Measurements from ENCODE around the gene WIPF2.

Gene WIPF2

DNA sequence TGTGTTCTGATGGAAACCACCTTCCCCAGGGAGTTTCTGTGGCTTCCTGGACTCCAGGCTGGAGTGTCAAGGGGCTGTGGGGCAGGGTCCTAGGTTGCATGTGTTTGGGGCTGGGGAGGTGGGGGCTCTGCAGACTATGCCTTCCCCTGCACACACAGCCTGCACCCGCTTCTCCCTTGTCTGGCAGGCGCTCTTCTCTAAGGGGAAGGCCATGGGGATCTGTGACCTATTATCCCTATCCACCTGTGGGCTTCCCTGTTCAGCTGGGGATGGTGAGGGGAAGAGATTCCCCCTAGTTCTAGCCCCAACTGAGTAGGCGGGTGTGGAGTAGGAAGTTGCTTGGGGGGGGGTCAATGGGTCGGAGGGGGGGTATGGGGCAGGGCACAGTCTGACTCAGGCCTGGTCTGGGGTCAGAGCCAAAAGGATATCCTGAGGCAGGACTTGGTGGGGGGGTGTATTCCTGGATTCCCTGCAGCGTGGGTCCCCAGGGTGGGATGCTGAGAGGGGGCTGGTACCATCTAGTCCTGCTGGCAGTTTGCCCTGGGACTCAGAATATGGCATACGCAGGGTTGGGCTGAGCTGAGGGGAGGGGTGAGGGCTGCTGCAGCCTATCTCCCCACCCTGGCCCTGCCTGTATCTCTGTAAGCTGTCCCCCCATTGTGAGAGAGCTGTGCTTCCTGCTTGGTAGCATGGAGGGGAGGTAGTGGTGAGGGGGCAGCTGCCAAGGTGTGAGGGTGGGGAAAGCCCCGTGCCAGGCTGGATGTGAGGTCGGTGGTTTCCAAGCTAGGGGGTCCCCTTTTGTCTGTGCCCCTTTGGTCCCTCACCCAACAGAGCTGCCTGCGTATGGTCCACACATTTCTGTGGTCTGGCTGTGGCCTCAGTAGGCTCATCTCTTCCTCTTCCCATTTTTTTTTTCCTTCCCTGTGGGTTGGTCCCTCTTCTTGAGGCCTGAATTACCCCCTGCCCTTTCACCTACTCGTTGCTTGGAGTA is 104.6 kb downstream of the WIPF2 start:
- DNase-seq (ENCODE audit: low read depth), result peak; percentile 82
- TF ChIP-seq, protein P1, sequence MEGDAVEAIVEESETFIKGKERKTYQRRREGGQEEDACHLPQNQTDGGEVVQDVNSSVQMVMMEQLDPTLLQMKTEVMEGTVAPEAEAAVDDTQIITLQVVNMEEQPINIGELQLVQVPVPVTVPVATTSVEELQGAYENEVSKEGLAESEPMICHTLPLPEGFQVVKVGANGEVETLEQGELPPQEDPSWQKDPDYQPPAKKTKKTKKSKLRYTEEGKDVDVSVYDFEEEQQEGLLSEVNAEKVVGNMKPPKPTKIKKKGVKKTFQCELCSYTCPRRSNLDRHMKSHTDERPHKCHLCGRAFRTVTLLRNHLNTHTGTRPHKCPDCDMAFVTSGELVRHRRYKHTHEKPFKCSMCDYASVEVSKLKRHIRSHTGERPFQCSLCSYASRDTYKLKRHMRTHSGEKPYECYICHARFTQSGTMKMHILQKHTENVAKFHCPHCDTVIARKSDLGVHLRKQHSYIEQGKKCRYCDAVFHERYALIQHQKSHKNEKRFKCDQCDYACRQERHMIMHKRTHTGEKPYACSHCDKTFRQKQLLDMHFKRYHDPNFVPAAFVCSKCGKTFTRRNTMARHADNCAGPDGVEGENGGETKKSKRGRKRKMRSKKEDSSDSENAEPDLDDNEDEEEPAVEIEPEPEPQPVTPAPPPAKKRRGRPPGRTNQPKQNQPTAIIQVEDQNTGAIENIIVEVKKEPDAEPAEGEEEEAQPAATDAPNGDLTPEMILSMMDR (conservative IDR thresholded peaks at IDR 0.05; ENCODE audit: control insufficient read depth, insufficient read depth, low read depth, low read length), result no peak
- no peak overlapping the region for H3K4me3 ChIP-seq (ENCODE audit: control insufficient read depth, low read depth, low read length)

DNA sequence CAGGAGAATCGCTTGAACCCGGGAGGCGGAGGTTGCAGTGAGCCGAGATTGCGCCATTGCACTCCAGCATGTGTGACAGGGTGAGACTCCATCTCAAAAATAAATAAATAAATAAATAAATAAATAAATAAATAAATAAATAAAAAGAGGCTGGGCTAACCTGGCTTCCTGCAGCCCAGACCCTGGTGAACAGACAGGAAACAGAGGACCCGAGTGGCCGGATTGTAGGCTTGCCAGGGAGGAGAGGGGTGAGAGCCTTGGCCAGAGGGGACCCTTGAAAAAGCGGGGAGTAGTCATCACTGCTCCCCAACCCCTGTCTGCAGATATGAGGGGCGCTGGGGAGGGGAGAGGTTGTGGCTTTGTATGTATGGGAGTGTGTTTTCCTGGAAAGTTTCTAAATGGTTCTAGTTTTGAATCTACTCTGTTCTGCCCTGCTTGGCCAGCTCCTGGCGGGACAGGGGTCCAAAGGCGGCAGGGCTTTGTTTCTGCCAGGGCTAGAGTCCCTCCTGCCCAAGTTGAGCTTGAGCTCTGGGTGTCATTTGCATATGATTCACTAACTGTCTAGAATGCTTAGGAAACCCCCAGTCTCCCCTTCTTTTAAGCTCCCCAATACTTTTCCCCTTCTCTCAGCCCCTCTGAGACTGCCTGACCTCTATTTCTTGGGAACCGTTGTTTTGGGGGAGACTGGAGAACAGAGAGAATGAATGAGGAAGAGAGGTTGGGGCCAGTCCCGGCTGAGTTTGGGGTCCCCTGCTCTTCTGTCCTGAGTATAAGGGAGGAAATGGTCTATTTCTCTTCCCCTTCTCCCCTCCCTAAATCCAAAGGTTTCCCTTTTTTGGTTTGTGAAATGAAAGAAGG is 106.3 kb downstream of the WIPF2 start:
- no peak overlapping the region for H3K4me3 ChIP-seq (ENCODE audit: control insufficient read depth, low read depth, low read length)
- no peak for DNase-seq (ENCODE audit: low read depth)

DNA sequence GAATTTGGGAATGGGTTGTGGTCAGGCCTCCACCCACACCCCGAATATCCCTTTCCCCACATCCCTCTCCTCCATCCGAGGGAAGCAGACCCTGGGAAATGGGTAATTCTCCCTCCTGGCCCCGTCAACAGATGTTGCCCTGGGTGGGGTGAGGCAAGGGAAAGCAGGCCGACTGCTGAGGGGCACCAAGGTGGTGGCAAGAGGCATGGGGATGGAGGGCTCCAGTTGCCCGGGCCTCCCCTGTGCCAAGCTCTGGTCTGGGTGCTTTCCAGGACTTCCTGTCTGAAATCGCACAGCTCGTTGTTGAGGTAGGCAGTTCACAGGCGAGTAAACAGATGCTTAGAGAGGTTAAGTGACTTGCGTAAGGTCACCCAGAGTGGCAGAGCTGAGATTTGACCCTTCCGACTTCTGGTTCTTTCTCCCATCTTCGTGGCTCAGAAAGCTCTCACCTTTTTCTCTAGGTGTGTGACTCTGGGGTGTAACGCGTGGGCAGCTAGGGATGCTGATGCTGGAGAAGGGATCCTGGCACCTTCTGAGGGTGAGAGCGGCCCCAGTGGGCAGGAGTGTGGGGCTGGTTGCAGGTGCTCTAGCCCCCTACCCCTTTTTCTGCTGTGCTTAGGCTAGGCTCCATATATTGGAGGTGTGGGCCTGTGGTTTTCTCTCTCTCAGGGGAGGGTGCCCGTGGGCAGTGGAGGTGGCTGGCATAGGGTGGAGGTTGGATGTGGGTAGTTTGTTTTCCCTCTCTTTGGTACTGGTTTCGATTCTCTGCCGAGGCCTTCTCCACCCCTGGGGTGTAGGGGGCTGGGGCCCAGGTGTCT is 107.1 kb downstream of the WIPF2 start:
- TF ChIP-seq, protein P1 (conservative IDR thresholded peaks at IDR 0.05; ENCODE audit: control insufficient read depth, insufficient read depth, low read depth, low read length), result no peak
- H3K4me3 ChIP-seq (ENCODE audit: control insufficient read depth, low read depth, low read length), result no peak overlapping the region
- no peak for DNase-seq (ENCODE audit: low read depth)

More for the DNA sequence above, 106.3 kb downstream of the WIPF2 start:
- TF ChIP-seq, protein P1 (conservative IDR thresholded peaks at IDR 0.05; ENCODE audit: control insufficient read depth, insufficient read depth, low read depth, low read length), result no peak

DNA sequence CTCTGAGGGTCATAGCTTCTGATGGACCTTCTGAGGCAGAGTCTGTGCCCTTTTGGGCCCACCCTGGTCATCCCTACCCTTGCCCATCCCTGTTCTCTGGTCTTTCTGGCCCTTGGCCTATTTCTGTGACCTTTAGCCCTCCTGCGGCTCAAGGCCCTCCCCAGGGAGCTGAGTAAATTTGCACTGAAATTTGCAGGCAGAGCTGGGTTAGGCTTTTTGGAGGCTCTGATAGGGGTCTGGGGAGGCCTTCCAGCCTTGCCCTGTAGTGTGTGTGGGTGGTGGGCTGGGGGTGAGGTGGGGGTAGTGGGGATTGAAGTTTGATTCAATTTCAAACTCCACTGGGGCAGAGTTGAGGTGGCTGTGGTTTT is 107.7 kb downstream of the WIPF2 start:
- TF ChIP-seq, protein P1 (conservative IDR thresholded peaks at IDR 0.05; ENCODE audit: control insufficient read depth, insufficient read depth, low read depth, low read length), result no peak
- no peak overlapping the region for H3K4me3 ChIP-seq (ENCODE audit: control insufficient read depth, low read depth, low read length)
- DNase-seq (ENCODE audit: low read depth), result peak; percentile 67

DNA sequence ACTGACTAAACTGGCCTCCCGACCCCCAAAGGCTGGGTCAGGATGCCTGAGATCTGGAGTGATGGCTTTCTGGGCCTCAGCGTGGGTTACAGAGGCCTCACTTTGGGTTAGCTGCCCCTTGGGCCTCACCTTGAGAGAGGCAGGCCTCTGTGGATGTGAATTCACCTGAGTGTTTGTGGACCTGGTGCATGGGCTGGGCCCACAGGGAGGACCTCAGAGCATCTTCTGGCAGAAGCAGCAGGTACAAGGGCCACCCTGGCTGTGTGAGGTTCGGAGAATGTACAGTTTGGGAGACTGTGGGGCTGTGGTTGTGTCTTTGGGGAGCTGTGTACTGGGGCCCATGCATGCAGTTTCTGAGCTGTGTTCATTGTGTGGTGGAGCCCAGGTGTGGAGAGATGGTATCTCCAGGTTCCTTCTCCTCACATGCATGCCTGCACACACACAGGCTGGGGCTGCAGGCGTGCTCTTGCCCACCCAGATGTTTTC is 108.2 kb downstream of the WIPF2 start:
- H3K4me3 ChIP-seq (ENCODE audit: control insufficient read depth, low read depth, low read length), result no peak overlapping the region

More for the DNA sequence above, 108.2 kb downstream of the WIPF2 start:
- no peak for DNase-seq (ENCODE audit: low read depth)
- TF ChIP-seq, protein P1 (conservative IDR thresholded peaks at IDR 0.05; ENCODE audit: control insufficient read depth, insufficient read depth, low read depth, low read length), result no peak

Data from fibroblast of mammary gland (primary cell).